Activated T-cell treated with anti-CD3 and anti-CD28 coated beads for 4 hours (primary cell): ENCODE measurements around the gene KLRC1.
A peak's percentile ranks its signal among the peaks of the same experiment; 100 is the strongest.
"Not testable (repeated sequence)": the region's sequence is repeated elsewhere in the genome, so short reads cannot be mapped to it uniquely, and the experiment has no call there.

Experiments
- DNase-seq: peaks from one replicate; pipeline ENCODE4 v3.0.0-alpha.2; 2020

Gene KLRC1

DNA sequence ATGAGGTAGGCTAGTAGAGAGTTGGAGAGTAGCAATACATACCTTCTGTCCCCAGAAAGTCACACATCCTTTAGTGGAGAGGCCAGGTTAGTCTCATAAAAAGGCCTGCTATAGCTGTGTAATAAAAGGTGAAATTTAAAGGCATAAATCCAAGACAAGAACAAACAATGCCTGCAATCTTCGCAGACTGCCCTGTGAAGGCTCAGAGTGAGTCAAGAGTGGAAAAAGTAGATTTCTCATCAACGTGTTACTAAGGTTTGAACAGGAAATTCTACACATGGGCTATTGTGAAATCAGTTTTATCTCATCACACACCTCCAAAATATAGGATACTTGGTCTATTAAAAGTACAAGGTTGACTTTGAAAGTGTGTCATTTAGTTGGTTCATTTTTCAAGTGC, at the start of gene KLRC1:
Gene KLRC1 (minus strand): TSS at position 222 of the 400 bp plus-strand sequence. CDS start 2,221 bp downstream, outside the sequence.
- DNase-seq: no peak

DNA sequence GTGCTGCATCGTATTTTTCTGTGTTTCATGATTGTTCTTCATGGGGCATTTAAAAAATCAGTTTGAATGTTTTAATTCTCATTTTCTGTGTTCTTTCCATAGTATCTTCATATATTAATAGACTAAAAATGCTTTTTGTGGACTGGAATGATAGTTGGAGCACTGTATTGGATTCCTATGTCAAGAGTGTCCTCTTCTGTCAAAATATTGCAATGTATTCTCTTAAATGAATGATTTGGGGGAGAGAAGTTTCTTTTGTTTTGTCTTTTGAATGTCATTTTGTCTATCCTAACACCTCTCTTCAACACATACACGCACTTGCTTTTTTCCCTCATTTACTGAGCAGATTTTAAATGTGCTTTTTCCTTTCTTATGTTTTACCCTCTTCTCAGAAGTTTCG, 47.9 kb upstream of the KLRC1 start:
- no peak for DNase-seq

DNA sequence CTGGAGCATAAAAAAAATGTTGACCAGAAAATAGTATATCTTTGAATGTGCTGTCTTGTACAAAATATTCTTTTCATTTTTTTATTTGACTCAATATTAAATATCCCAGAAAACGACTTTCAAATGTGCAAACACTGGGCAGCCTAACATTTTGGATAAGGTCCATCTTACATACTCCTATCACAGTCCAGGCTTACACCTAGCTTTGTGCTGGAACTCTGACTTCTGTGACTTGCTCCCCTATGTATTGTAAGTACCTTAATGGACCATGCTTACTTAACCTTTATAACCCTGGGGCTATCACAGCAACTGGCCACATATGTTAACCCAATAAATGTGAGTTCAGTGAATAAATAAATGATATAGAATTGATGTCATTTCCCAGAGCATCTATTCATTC, 44.9 kb upstream of the KLRC1 start:
- DNase-seq: no peak

DNA sequence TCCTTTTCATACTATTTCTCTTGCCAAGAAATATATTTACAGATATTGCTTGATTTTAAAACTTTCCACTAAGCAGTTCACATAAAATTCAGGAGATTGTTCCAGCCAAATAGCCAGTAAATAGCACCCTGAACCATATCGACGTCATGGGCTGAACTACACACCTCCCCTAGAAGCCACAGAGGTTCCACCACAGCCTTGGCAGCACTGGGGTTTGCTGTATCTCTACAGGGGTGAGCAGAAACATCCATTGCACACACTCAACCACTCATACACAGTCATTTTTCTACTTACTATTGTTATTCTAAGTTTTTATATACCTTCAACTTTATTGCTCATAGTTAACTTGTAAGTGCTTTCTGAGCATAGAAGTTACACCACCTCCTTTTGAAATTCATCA, 44.4 kb upstream of the KLRC1 start:
- DNase-seq: peak; percentile 20

- DNase-seq: no peak
Observed at GRCh38 chr12:10491766-10492165, 38.6 kb upstream of the KLRC1 start.

DNA sequence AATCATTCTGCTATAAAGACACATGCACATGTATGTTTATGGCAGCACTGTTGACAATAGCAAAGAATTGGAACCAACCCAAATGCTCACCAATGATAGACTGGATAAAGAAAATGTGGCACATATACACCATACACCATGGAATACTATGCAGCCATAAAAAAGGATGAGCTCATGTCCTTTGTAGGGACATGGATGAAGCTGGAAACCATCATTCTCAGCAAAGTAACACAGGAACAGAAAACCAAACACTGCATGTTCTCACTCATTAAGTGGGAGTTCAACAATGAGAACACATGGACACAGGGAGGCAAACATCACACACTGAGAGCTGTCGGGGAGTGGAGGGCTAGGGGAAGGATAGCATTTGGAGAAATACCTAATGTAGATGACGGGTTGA, 34.2 kb upstream of the KLRC1 start:
- not testable (repeated sequence) for DNase-seq

DNA sequence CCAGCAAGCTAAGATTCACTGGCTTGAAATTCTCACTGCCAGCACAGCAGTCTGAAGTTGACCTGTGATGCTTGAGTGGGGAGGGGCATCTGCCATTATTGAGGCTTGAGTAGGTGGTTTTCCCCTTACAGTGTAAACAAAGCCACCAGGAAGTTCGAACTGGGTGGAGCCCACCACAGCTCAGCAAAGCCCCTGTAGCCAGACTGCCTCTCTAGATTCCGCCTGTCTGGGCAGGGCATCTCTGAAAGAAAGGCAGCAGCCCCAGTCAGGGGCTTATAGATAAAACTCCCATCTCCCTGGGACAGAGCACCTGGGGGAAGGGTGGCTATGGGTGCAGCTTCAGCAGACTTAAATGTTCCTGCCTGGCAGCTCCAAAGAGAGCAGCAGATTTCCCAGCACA, 28.7 kb upstream of the KLRC1 start:
- not testable (repeated sequence) for DNase-seq

DNA sequence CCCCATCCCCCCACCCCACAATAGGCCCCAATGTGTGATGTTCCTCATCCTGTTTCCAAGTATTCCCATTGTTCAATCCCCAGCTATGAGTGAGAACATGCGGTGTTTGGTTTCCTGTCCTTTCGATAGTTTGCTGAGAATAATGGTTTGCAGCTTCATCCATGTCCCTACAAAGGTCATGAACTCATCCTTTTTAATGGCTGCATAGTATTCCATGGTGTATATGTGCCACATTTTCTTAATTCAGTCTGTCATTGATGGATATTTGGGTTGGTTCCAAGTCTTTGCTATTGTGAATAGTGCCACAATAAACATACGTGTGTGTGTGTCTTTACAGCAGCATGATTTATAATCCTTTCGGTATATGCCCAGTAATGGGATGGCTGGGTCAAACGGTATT, 19.6 kb upstream of the KLRC1 start:
- not testable (repeated sequence) for DNase-seq

DNA sequence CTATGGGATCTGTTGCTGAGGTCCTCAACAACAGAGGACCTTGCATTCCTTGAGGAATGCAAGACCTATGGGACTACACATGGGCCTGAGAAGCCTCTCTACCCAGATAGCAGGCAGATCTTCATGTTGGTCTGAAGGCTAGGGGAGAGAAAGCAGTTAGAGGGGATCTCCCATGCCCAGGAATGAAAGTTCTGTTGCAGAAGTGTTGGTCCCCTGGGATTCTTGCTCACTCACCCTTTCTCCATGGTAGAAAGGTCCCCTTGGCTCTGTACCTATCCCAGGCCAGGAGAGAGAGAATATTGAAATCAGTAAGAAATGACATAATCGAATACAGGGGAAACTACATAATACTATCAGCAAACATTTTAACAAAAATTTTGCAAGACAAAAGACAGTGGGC, 16.5 kb upstream of the KLRC1 start:
- no peak for DNase-seq

GRCh38 chr12:10466311-10466710, 13.1 kb upstream of the KLRC1 start:
- no peak for DNase-seq

- DNase-seq: no peak
Observed at GRCh38 chr12:10457760-10458159, 4.6 kb upstream of the KLRC1 start.

DNA sequence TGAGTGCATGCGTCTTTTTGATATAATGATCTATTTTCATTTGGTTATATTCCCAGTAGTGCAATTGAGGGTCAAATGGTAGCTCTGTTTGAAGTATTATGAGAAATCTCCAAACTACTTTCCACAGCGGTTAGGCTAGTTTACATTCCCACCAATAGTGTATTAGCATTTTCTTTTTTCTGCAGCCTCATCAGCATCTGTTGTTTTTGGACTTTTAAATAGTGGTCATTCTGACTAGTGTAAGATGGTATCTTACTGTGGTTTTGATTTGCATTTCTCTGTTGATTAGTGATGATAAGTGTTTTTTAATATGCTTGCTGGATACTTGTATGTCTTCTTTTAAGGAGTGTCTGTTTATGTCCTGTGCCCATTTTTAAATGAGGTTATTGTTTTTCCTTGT, 3.7 kb upstream of the KLRC1 start:
- DNase-seq: no peak

DNA sequence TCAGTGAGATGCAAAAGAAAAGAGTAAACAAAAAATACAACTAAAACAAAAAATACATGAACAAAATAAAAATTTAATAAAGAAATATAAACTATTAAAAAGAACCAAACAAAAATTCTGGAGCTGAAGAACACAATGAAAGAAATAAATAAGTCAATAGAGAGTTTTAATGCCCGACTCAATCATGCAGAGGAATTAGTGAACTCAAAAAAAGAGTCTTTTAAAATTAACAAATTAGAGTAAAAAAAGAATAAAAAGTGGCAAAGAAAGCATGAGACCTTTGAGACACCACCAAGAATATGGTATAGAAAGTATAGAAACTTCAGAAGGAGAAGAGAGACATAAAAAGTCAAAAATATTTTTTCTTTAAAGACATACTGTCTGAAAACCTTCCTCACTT, 2.6 kb upstream of the KLRC1 start:
- no peak for DNase-seq

DNA sequence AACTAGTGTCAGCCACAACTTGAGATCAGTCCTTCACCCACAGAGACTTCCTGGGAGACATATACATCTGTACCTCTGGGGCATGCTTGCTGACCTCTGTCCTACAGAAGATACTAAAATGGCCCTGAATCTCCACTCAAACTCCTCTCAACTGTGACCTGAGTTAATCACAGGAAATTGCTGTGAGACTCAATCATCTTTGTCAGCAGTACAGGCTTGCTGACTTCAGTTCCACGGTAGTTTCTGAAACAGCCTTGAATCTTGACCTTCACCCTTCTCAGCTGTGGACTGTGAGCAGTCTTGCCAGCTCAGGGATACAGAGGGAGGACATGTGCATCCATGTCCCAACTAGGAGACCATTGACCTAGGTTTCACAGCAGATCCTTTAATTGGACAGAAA, 1.4 kb upstream of the KLRC1 start:
- DNase-seq: no peak

DNA sequence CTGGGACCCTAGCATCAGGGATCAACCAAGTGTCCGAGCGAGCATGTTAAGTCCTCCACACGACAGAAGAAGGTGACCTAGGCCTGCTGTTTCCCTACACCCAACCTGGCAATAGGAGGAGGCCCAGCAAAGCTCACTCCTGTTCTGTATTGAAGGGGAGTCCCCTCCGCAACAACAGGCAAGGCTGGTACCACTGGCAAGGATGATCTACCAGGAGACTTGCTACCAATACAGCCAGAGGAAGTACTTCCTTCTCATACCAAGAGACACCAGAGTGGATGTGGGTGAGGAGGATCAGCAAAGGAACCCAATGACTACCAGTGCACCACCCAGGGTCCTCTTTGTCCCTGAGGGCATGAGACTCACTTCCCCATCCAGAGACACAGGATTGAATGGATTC, 4.9 kb downstream of the KLRC1 start:
- DNase-seq: no peak

DNA sequence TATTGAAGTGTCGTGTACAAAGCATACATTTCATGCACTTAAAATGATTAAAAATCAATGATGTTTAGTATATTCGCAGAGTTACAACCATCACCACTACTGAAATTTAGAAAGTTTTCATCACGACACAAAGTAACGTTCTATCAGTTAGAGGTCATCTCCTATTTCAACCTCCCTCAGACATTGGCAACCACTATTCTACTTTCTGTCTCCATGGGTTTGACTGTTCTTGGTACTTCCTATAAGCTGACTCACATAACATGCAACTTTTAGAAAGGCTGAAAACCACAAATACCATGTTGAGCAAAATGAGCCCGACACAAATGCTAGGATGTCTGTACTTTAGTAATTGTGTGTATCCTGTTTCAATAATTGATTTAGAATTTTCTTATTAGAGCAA, 7.1 kb downstream of the KLRC1 start:
- DNase-seq: not testable (repeated sequence)

DNA sequence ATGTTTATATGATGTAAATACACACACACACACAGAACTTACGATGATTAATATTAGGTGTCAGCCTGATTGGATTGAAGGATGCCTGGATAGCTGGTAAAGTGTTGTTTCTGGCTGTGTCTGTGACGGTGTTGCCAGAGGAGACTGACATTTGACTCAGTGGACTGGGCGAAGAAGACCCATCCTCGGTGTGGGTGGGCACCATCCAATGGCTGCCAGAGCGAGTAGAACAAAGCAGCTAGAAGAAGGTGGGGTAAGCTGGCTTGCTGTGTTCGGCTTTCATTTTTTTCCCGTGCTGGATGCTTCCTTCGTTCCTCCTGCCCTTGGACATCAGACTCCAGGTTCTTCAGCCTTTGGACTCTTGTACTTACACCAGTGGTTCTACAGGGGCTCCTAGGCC, 12.0 kb downstream of the KLRC1 start:
- not testable (repeated sequence) for DNase-seq

DNA sequence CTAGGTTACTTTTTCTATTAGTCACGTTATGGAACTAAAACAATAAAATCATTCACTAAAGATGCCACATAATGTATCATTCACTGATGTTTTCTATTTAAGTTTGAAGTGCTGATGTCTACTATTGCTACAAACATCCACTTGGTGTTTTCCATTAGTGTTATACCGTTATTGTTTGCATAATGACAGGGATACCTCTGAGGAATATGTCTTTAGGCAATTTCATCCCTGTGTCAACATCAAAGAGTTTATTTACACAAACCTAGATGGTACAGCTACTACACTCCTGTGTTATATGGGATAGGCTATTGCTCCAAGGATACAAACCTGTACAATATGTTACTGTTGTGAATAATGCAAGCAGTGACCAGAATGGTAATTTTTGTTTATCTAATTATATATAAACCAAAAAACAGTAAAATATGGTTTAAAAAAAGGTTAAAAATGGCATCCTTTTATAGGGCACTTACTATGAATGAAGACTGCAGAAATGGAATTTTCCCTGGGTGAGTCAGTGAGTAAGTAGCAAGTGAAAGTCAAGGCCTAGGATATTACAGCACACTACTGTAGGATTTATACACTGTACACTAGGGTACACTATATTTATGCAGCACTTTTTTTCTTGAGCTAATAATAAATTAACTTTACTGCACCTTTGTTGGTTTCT, 13.4 kb downstream of the KLRC1 start:
- not testable (repeated sequence) for DNase-seq

GRCh38 chr12:10437601-10438000, 15.6 kb downstream of the KLRC1 start:
- DNase-seq: not testable (repeated sequence)

- not testable (repeated sequence) for DNase-seq
Observed at GRCh38 chr12:10435816-10436215, 17.4 kb downstream of the KLRC1 start, which contains the start of gene KLRC2. TSS of gene KLRC2 (minus strand) at chr12:10436010. CDS start at chr12:10435986, 24 bp downstream.

GRCh38 chr12:10430623-10431022, 22.6 kb downstream of the KLRC1 start:
- DNase-seq: not testable (repeated sequence)

DNA sequence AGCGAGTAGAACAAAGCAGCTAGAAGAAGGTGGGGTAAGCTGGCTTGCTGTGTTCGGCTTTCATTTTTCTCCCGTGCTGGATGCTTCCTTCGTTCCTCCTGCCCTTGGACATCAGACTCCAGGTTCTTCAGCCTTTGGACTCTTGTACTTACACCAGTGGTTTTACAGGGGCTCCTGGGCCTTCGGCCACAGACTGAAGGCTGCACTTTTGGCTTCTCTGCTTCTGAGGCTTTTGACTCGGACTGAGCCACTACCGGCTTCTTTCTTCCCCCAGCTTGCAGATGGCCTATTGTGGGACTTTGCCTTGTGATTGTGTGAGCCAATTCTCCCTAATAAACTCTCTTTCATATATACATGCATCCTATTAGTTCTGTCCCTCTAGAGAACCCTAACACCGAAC, 27.2 kb downstream of the KLRC1 start:
- DNase-seq: not testable (repeated sequence)

DNA sequence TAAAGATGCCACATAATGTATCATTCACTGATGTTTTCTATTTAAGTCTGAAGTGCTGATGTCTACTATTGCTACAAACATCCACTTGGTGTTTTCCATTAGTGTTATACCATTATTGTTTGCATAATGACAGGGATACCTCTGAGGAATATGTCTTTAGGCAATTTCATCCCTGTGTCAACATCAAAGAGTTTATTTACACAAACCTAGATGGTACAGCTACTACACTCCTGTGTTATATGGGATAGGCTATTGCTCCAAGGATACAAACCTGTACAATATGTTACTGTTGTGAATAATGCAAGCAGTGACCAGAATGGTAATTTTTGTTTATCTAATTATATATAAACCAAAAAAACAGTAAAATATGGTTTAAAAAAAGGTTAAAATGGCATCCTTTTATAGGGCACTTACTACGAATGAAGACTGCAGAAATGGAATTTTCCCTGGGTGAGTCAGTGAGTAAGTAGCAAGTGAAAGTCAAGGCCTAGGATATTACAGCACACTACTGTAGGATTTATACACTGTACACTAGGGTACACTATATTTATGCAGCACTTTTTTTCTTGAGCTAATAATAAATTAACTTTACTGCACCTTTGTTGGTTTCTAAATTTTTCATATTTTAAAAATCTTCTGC, 28.8 kb downstream of the KLRC1 start:
- DNase-seq: not testable (repeated sequence)

DNA sequence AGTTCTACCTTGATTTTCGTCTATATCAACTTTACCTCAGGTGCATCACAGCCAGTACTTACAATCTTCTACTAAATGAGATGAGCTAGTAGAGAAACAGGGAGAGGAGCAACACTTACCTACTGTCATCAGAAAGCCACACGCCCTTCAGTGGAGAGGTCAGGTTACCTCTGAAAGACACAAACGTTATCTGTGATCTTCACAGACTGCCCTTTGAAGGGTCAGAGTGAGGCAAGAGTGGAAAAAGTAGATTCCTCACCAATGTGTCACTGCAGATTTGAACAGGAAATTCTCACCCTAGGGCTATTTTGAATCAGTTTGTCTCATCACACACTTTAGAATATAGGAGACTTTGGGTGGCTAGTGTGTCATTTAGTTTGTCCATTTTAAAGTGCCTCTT, 31.0 kb downstream of the KLRC1 start:
- not testable (repeated sequence) for DNase-seq

- not testable (repeated sequence) for DNase-seq
Observed at GRCh38 chr12:10420334-10420733, 32.8 kb downstream of the KLRC1 start, which contains the start of gene KLRC3. TSS of gene KLRC3 (minus strand) at chr12:10420595. CDS start at chr12:10420550, 45 bp downstream.
